SU-DHL-6 (cell line): ENCODE data around the gene WNK4.

Experiments used
- H2AFZ ChIP-seq: fragments of 200-600 bp; sonication (generic); 2 replicates; pipeline ENCODE4 v1.6.1; 2014; ENCODE audit warnings: low read depth, mild to moderate bottlenecking, moderate library complexity, mixed read lengths, antibody characterized with exemption, low read length; ENCODE audit not compliant: severe bottlenecking
- H3F3A ChIP-seq: fragments of 200-600 bp; shearing (Covaris generic); 2 replicates; pipeline ENCODE4 v1.6.0; 2016; ENCODE audit warnings: antibody characterized with exemption, mild to moderate bottlenecking; ENCODE audit not compliant: insufficient read depth
- H3K27ac ChIP-seq: fragments of 200-600 bp; sonication (generic); 2 replicates; pipeline ENCODE4 v1.5.1; 2016; ENCODE audit warnings: low read depth, mild to moderate bottlenecking, low read length, moderate library complexity, mixed read lengths
- H3K27me3 ChIP-seq: fragments of 200-600 bp; sonication (generic), shearing (Covaris generic); 2 replicates; pipeline ENCODE4 v1.6.0; 2014; ENCODE audit warnings: mild to moderate bottlenecking, low read length
- H3K36me3 ChIP-seq: fragments of 200-600 bp; sonication (generic); 2 replicates; pipeline ENCODE4 v1.6.1; 2014; ENCODE audit warnings: mild to moderate bottlenecking, low read length, mixed read lengths
- H3K4me2 ChIP-seq: fragments of 300-600, 200-600 bp; shearing (Covaris generic), sonication (generic); 2 replicates; pipeline ENCODE4 v1.6.0; 2014; ENCODE audit warnings: low read length, low read depth, mild to moderate bottlenecking; ENCODE audit not compliant: poor library complexity, severe bottlenecking
- H3K4me3 ChIP-seq: fragments of 200-600 bp; sonication (generic); 2 replicates; pipeline ENCODE4 v1.5.1; 2014; ENCODE audit warnings: antibody characterized with exemption, low read length, mild to moderate bottlenecking, mixed read lengths; ENCODE audit not compliant: insufficient read depth, poor library complexity, severe bottlenecking
- H3K79me2 ChIP-seq: fragments of 200-600 bp; sonication (generic); 2 replicates; pipeline ENCODE4 v1.6.1; 2014; ENCODE audit warnings: mild to moderate bottlenecking, low read length, moderate library complexity; ENCODE audit not compliant: insufficient read depth
- H3K9ac ChIP-seq: fragments of 200-600 bp; sonication (generic); 2 replicates; pipeline ENCODE4 v1.7.0; 2014; ENCODE audit warnings: mild to moderate bottlenecking, low read length
- H3K9me2 ChIP-seq: fragments of 200-600 bp; sonication (generic); replicated peaks from 2 replicates; pipeline ENCODE4 v1.6.1; 2014; ENCODE audit warnings: low read length; ENCODE audit not compliant: insufficient read depth
- H3K9me3 ChIP-seq: fragments of 200-600 bp; sonication (generic); 2 replicates; pipeline ENCODE4 v1.6.1; 2014; ENCODE audit warnings: low read length, mixed read lengths; ENCODE audit not compliant: insufficient read depth
- H4K20me1 ChIP-seq: fragments of 200-600 bp; sonication (generic); 2 replicates; pipeline ENCODE4 v1.6.1; 2014; ENCODE audit warnings: low read depth, mild to moderate bottlenecking, antibody characterized with exemption, low read length, moderate library complexity, mixed read lengths
- EZH2phosphoT487 ChIP-seq: fragments of 200-600 bp; sonication (generic), shearing (Covaris generic); conservative IDR thresholded peaks from 2 replicates; pipeline ENCODE4 v1.6.1; 2018; ENCODE audit warnings: mild to moderate bottlenecking, antibody characterized with exemption, low read length, moderate library complexity, mixed read lengths
- TF ChIP-seq, protein P1 (sequence below): fragments of 200-600 bp; sonication (generic); IDR thresholded peaks from one replicate; pipeline ENCODE4 v1.5.1; 2017; ENCODE audit warnings: antibody characterized with exemption, mild to moderate bottlenecking, low read length, moderate library complexity; ENCODE audit not compliant: insufficient read depth, poor library complexity, severe bottlenecking

Gene WNK4

GRCh38 chr17:42775534-42776098 is 4.8 kb upstream of the WNK4 start:
- H3K27ac ChIP-seq = no peak overlapping the region
- H3K9ac ChIP-seq = no peak overlapping the region
- no peaks in the 10 kb centered on the region for H3K9me3 ChIP-seq
- no peak overlapping the region for H2AFZ ChIP-seq
- H3K4me3 ChIP-seq = no peak overlapping the region
- H3K36me3 ChIP-seq = peaks cover 4% of the 10 kb centered on the region
- 0 out of 2 replicates have a peak, but pooled peaks cover 10% of the 10 kb centered on the region for H3K79me2 ChIP-seq
- H3F3A ChIP-seq = 0 out of 2 replicates have a peak, but pooled peaks cover 3% of the 10 kb centered on the region
- no peaks in the 10 kb centered on the region for H3K9me2 ChIP-seq
- no peak overlapping the region for H3K4me2 ChIP-seq
- H3K27me3 ChIP-seq = no peaks in the 10 kb centered on the region
- H4K20me1 ChIP-seq = no peaks in the 10 kb centered on the region
- no peak for TF ChIP-seq EZH2phosphoT487
- TF ChIP-seq, protein P1, sequence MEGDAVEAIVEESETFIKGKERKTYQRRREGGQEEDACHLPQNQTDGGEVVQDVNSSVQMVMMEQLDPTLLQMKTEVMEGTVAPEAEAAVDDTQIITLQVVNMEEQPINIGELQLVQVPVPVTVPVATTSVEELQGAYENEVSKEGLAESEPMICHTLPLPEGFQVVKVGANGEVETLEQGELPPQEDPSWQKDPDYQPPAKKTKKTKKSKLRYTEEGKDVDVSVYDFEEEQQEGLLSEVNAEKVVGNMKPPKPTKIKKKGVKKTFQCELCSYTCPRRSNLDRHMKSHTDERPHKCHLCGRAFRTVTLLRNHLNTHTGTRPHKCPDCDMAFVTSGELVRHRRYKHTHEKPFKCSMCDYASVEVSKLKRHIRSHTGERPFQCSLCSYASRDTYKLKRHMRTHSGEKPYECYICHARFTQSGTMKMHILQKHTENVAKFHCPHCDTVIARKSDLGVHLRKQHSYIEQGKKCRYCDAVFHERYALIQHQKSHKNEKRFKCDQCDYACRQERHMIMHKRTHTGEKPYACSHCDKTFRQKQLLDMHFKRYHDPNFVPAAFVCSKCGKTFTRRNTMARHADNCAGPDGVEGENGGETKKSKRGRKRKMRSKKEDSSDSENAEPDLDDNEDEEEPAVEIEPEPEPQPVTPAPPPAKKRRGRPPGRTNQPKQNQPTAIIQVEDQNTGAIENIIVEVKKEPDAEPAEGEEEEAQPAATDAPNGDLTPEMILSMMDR = no peak

DNA sequence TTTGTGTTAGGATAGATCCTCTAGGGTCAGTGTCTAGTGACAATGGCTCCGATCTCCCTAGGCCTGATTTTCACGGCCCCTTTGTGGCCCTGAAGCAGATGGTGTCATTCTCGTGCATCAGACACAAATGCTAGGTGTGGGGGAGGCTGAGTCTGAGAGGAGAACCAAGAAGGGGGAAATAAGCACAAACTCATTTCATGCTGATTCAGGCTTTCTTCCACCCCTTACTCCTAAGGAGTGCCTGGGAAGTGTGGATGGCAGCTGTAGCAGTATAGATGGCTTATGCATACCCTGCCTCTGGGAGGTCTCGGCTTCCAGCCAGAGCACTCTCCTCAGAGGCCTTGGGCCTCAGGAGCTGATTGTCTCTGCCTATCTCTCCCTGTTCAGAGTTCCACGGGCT is 1.8 kb upstream of the WNK4 start:
- Histone ChIP-seq H3K27ac (no peak overlapping the region), H3K9ac (no peak overlapping the region)

DNA sequence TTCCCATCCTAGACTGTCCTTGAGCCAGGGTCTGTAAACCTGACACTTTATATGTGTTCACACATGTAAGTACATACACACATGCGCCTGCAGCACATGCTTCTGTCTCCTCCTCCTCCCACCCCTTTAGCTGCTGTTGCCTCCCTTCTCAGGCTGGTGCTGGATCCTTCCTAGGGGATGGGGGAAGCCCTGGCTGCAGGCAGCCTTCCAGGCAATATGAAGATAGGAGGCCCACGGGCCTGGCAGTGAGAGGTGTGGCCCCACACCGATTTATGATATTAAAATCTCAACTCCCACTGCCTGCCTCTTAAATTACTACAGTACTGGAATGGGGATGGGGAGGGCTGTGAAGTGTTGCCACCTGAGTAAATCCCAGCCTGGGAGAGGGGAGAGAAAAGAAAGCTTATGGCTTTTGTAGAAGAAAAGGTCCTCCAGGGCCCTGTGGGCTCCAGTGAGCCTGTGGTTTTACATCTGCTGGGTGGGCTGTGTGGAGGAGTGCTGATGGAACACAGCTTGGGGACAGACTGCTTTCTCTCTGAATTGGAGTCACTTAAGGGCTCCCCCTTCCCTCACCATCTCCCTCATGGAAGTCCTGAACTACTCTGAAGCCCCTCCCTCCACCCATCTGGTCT is 990 bp upstream of the WNK4 start:
- H2AFZ ChIP-seq = no peak overlapping the region
- H3K4me3 ChIP-seq = no peak overlapping the region
- H3K9me2 ChIP-seq = no peaks in the 10 kb centered on the region

More for the DNA sequence above, 1.8 kb upstream of the WNK4 start:
- no peak overlapping the region for H3K4me2 ChIP-seq
- 0 out of 2 replicates have a peak, but pooled peaks cover 3% of the 10 kb centered on the region for H3F3A ChIP-seq
- no peaks in the 10 kb centered on the region for H3K9me2 ChIP-seq
- no peak for TF ChIP-seq EZH2phosphoT487
- TF ChIP-seq, protein P1 = no peak
- peaks cover 4% of the 10 kb centered on the region for H3K36me3 ChIP-seq
- H4K20me1 ChIP-seq = no peaks in the 10 kb centered on the region
- 0 out of 2 replicates have a peak, but pooled peaks cover 7% of the 10 kb centered on the region for H3K79me2 ChIP-seq
- H3K4me3 ChIP-seq = no peak overlapping the region
- no peaks in the 10 kb centered on the region for H3K27me3 ChIP-seq
- H3K9me3 ChIP-seq = no peaks in the 10 kb centered on the region
- H2AFZ ChIP-seq = no peak overlapping the region

More for the DNA sequence above, 990 bp upstream of the WNK4 start:
- Histone ChIP-seq H4K20me1 (no peaks in the 10 kb centered on the region), H3K9ac (no peak overlapping the region), H3K79me2 (0 out of 2 replicates have a peak, but pooled peaks cover under 1% of the 10 kb centered on the region), H3F3A (0 out of 2 replicates have a peak, but pooled peaks cover 3% of the 10 kb centered on the region), H3K36me3 (peaks cover 4% of the 10 kb centered on the region), H3K27ac (no peak overlapping the region), H3K27me3 (no peaks in the 10 kb centered on the region), H3K9me3 (no peaks in the 10 kb centered on the region), H3K4me2 (no peak overlapping the region)
- TF ChIP-seq, protein P1 = no peak
- no peak for TF ChIP-seq EZH2phosphoT487
